ENCODE measurements around the gene EPHB3.

DNA sequence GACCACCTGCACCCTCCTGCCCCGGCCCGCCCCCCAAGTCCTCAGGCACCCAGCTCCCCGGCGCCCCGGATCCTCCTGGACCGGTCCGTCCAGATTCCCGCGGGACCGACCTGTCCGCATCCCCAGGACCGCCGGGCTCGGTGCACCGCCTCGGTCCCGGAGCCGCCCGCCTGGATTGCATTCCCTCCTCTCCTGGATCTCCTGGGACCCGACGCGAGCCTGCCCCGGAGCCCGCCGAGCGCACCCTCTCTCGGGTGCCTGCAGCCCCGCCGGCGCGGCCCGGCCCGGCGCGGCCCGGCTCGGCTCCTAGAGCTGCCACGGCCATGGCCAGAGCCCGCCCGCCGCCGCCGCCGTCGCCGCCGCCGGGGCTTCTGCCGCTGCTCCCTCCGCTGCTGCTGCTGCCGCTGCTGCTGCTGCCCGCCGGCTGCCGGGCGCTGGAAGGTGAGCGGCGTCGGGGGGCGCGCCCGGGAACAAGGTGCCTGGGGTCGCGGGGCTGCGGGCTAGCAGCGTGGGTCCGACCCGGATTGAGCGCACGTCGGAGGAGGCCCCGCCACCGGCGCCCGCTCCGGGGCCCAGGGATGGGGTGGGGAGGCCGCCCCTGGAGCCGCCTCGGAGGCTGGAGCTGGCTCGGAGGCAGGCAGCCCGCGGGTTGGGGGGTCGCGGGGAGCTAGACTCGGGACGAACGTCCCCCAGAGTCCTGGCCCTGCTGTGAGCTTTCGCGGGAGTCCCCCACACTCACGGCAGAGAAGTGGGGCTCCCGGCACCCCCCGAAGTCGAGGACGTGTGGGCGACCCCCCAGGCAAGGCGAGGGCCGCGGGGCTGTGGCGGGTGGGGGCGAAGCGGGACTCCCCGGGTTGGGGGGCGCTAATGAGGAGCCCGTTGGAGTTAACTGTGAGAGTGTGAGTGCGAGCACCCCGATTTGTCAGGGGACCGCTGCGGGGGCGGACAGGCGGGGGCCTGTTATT, 610 bp downstream of the EPHB3 start:
- TF ChIP-seq POLR2A (IDR thresholded peaks at IDR 0.05): no peak
- TF ChIP-seq POLR2AphosphoS5 (IDR thresholded peaks at IDR 0.05): no peak

All from sigmoid colon (tissue), 4 donors.